ENCODE data around the gene MOB3A. TPM values are rescaled to one million over a fixed set of nuclear protein-coding genes. Genes with fewer than 3 reads are reported as not detected.

The MOB3A gene
- total RNA-seq, 4 donors from 2014 or later = 18.7 to 74.2 (median 46.1) TPM

DNA sequence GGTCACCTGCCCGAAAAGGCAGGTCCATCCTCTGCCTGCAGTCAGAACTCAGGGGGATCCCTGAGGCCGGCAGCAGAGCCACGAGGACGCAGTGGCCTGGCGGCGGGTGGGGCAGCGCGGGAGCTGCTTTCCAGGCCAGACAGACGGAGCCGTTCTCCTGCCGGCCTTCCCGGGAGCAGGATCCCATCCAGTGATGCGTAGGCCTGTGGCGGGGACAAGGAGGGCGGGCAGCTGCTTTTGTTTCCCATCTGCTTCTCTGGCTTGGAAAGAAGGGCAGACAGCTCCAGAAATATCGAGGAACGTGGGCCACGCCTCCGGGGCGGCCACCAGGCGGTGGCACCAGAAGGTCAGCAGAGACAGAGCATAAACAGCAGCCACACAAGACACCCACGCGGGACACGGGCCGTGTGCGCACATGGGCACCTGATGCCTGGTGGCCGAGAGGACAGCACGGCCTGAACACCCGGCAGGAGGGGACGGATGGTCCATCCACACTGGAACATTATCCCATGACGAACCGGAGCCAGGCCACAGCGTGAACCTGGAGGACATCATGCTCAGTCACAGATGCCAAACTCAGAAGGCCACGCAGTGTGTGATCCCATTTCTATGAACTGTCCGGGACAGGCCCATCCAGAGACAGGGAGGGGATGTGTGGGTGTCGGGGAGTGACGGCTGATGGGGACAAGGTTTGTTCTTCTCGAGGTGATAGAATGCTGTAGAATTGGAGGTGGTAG lies 31.2 kb downstream of the MOB3A start:
- no peak overlapping the region for H3K4me3 ChIP-seq
- no peaks in the 10 kb centered on the region for H3K9me3 ChIP-seq
- peak overlapping the region; percentile 77 to 85 (median 82) for H3K27ac ChIP-seq
- no peaks in the 10 kb centered on the region for H3K27me3 ChIP-seq
- in situ Hi-C loops (cut with MboI; ENCODE audit: low pct_ligation_motif_present in 1 of 4, low pct_unique_long_range_greater_than_20kb in 1 of 4, low sequenced_read_pairs in 3 of 4) = loop anchor here in 2 of 4 donors (5.0 kb wide), 2 partner anchors 43 to 48 kb away; partner anchors contain the start of gene BTBD2 (in 1 of the 2)
- H3K36me3 ChIP-seq = no peaks in the 10 kb centered on the region
- H3K4me1 ChIP-seq = peaks cover 15 to 75% (median 45%) of the 10 kb centered on the region in 4 donors
- intact Hi-C loops (cut with DNase I; ENCODE audit: low total_unique reads) = loop anchor here (5.0 kb wide), 1 partner anchor 43 kb away; no protein-coding TSS in a partner anchor
- no peak for DNase-seq
- 41 to 69% methylated on average over 6 to 37 of the region's 38 CpGs for WGBS, 2 donors (ENCODE audit: low coverage in 1 of 2)
- TF ChIP-seq POLR2A (IDR thresholded peaks at IDR 0.05) (peak; percentile 10), EP300 (IDR thresholded peaks at IDR 0.05; ENCODE audit: low read depth) (peak; percentile 96), POLR2AphosphoS5 (IDR thresholded peaks at IDR 0.05) (peak in 2 of 3 donors; percentile 26 to 45)
- TF ChIP-seq, protein P1, sequence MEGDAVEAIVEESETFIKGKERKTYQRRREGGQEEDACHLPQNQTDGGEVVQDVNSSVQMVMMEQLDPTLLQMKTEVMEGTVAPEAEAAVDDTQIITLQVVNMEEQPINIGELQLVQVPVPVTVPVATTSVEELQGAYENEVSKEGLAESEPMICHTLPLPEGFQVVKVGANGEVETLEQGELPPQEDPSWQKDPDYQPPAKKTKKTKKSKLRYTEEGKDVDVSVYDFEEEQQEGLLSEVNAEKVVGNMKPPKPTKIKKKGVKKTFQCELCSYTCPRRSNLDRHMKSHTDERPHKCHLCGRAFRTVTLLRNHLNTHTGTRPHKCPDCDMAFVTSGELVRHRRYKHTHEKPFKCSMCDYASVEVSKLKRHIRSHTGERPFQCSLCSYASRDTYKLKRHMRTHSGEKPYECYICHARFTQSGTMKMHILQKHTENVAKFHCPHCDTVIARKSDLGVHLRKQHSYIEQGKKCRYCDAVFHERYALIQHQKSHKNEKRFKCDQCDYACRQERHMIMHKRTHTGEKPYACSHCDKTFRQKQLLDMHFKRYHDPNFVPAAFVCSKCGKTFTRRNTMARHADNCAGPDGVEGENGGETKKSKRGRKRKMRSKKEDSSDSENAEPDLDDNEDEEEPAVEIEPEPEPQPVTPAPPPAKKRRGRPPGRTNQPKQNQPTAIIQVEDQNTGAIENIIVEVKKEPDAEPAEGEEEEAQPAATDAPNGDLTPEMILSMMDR (IDR thresholded peaks at IDR 0.05) = peak in 3 of 5 experiments; percentile 7 to 25 (median 19)

DNA sequence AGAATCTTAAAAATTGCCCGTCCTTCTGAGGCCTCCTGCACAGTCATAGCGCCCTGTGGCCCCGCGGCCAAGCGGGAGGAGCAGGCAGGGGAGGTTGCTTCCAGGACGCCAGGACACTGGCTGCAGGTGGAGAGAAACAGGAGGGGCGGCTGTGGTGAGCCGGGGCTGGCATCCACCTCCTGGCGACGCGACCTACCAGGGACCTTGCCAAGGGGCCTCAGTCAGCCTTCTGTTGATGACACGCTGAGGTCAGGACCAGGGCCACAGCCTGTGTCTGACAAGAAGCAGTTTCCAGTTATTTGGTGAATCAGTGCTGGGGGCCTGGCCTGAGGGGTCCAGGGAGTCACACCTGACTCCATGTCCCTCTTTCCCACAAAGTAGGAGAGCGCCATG lies 31.7 kb downstream of the MOB3A start:
- no peak for TF ChIP-seq POLR2A (IDR thresholded peaks at IDR 0.05)
- TF ChIP-seq POLR2AphosphoS5 (IDR thresholded peaks at IDR 0.05) = no peak
- TF ChIP-seq, protein P1 (IDR thresholded peaks at IDR 0.05) = no peak
- no peak for TF ChIP-seq EP300 (IDR thresholded peaks at IDR 0.05; ENCODE audit: low read depth)
- intact Hi-C loops (cut with DNase I; ENCODE audit: low total_unique reads) (no loop called here), in situ Hi-C loops (cut with MboI; ENCODE audit: low pct_ligation_motif_present in 1 of 4, low pct_unique_long_range_greater_than_20kb in 1 of 4, low sequenced_read_pairs in 3 of 4) (no loop called here)
- Histone ChIP-seq H3K36me3 (no peaks in the 10 kb centered on the region), H3K9me3 (no peaks in the 10 kb centered on the region), H3K4me3 (no peak overlapping the region), H3K27me3 (no peaks in the 10 kb centered on the region), H3K4me1 (peaks cover 21 to 75% (median 46%) of the 10 kb centered on the region in 4 donors), H3K27ac (peak overlapping the region; percentile 77 to 85 (median 82))
- WGBS, 2 donors (ENCODE audit: low coverage in 1 of 2) = 40 to 77% methylated on average over 1 to 13 of the region's 13 CpGs
- no peak for DNase-seq

DNA sequence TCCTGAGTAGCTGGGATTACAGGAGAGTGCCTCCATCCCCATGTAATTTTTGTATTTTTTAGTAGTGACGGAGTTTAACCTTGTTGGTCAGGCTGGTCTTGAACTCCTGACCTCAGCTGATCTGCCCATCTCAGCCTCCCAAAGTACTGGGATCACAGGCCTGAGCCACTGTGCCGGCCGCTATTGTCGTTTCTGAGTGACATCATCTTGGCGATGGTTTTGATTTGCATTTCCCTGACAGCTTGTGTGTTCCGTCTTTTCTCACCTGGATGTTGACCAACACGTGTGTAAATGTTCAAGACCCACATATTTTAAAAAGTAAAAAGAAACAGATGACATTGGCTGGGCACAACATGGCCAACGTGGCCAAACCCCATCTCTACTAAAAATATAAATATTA lies 32.3 kb downstream of the MOB3A start:
- H3K4me1 ChIP-seq = peaks cover 24 to 76% (median 46%) of the 10 kb centered on the region in 4 donors
- 77 to 81% methylated on average over 6 to 8 of the region's 8 CpGs for WGBS, 2 donors (ENCODE audit: low coverage in 1 of 2)
- DNase-seq = no peak
- H3K4me3 ChIP-seq = no peak overlapping the region
- H3K27ac ChIP-seq = peak overlapping the region; percentile 77 to 85 (median 82)
- no peaks in the 10 kb centered on the region for H3K36me3 ChIP-seq
- in situ Hi-C loops (cut with MboI; ENCODE audit: low pct_ligation_motif_present in 1 of 4, low pct_unique_long_range_greater_than_20kb in 1 of 4, low sequenced_read_pairs in 3 of 4) (no loop called here), intact Hi-C loops (cut with DNase I; ENCODE audit: low total_unique reads) (no loop called here)
- no peaks in the 10 kb centered on the region for H3K9me3 ChIP-seq
- no peaks in the 10 kb centered on the region for H3K27me3 ChIP-seq
- TF ChIP-seq POLR2A (IDR thresholded peaks at IDR 0.05) (no peak), EP300 (IDR thresholded peaks at IDR 0.05; ENCODE audit: low read depth) (no peak), POLR2AphosphoS5 (IDR thresholded peaks at IDR 0.05) (no peak)
- TF ChIP-seq, protein P1 (IDR thresholded peaks at IDR 0.05) = no peak

DNA sequence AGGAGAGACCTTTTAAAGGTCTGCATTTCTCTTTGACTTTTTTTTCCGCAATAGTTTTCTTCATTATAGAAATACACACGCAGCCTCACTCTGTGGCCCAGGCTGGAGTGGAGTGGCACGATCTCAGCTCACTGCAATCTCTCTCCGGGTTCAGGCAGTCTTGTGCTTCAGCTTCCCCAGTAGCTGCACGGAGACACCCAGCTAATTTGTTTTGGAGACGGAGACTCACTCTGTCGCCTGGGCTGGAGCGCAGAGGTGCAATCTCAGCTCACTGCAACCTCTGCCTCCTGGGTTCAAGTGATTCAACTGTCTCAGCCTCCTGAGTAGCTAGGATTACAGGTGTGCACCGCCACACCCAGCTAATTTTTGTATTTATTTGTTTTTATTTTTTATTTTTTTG lies 33.4 kb downstream of the MOB3A start:
- H3K4me1 ChIP-seq = peaks cover 24 to 78% (median 45%) of the 10 kb centered on the region in 4 donors
- no peaks in the 10 kb centered on the region for H3K9me3 ChIP-seq
- 70 to 88% methylated on average over 2 to 9 of the region's 9 CpGs for WGBS, 2 donors (ENCODE audit: low coverage in 1 of 2)
- H3K27me3 ChIP-seq = no peaks in the 10 kb centered on the region
- in situ Hi-C loops (cut with MboI; ENCODE audit: low pct_ligation_motif_present in 1 of 4, low pct_unique_long_range_greater_than_20kb in 1 of 4, low sequenced_read_pairs in 3 of 4) (no loop called here), intact Hi-C loops (cut with DNase I; ENCODE audit: low total_unique reads) (no loop called here)
- peak overlapping the region in 3 of 4 donors; percentile 96 to 100 (median 99) for H3K27ac ChIP-seq
- no peak for TF ChIP-seq POLR2AphosphoS5 (IDR thresholded peaks at IDR 0.05)
- no peak for TF ChIP-seq POLR2A (IDR thresholded peaks at IDR 0.05)
- TF ChIP-seq, protein P1 (IDR thresholded peaks at IDR 0.05) = no peak
- no peak for TF ChIP-seq EP300 (IDR thresholded peaks at IDR 0.05; ENCODE audit: low read depth)
- no peak for DNase-seq
- no peaks in the 10 kb centered on the region for H3K36me3 ChIP-seq
- H3K4me3 ChIP-seq = no peak overlapping the region

Measured in transverse colon (tissue), 4 donors.